Lung (tissue), 12 donors: ENCODE data around the gene ADAM10. TPM values are rescaled to one million over a fixed set of nuclear protein-coding genes. Genes with fewer than 3 reads are reported as not detected.

Experiments
- ATAC-seq: fragments of 200-7000 bp; cut with Tn5 transposase; one replicate; pipeline ENCODE4 v1.9.1; 2020; ENCODE audit warnings: moderate number of reproducible peaks; ENCODE audit not compliant: insufficient read depth, low FRiP score
- DNase-seq, 3 donors: peaks; one replicate each; pipeline ENCODE4 v3.0.0-alpha.2; 2013 to 2017
- H3K27ac ChIP-seq, 2 donors: one replicate each; pipeline ENCODE4 v1.5.1; 2013; ENCODE audit warnings: mild to moderate bottlenecking in 2 of 2, moderate library complexity in 2 of 2, control low read depth in 1 of 2, inconsistent platforms in 1 of 2, low read depth in 1 of 2, low read length in 1 of 2
- H3K27me3 ChIP-seq, 3 donors: one replicate each; pipeline ENCODE4 v1.5.1; 2013; ENCODE audit warnings: low read length in 2 of 3; ENCODE audit not compliant: control insufficient read depth in 3 of 3, insufficient read depth in 3 of 3
- H3K36me3 ChIP-seq, 4 donors: one replicate each; pipeline ENCODE4 v1.5.1; 2013; ENCODE audit warnings: low read length in 4 of 4, mild to moderate bottlenecking in 1 of 4, moderate library complexity in 1 of 4; ENCODE audit not compliant: control insufficient read depth in 4 of 4, insufficient read depth in 4 of 4
- H3K4me1 ChIP-seq, 5 donors: one replicate each; pipeline ENCODE4 v1.5.1; 2013; ENCODE audit warnings: low read length in 5 of 5, mild to moderate bottlenecking in 2 of 5, moderate library complexity in 1 of 5; ENCODE audit not compliant: control insufficient read depth in 5 of 5, insufficient read depth in 5 of 5
- H3K4me3 ChIP-seq: one replicate; pipeline ENCODE4 v1.5.1; 2013; ENCODE audit warnings: mild to moderate bottlenecking, control low read depth, moderate library complexity
- H3K9ac ChIP-seq, 2 donors: one replicate each; pipeline ENCODE4 v1.5.1; 2013; ENCODE audit warnings: low read length in 2 of 2, control low read depth in 1 of 2; ENCODE audit not compliant: insufficient read depth in 1 of 2
- H3K9me3 ChIP-seq, 4 donors: one replicate each; pipeline ENCODE4 v1.5.1; 2013; ENCODE audit warnings: low read length in 3 of 4, mild to moderate bottlenecking in 1 of 4, moderate library complexity in 1 of 4; ENCODE audit not compliant: control insufficient read depth in 4 of 4, insufficient read depth in 3 of 4
- WGBS, 2 donors: extraction: QIAGEN DNeasy Blood & Tissue Kit; methylation state at CpG; one replicate each; pipeline ENCODE4 v1.1.7; 2013; 5-methylcytosine and 5-hydroxymethylcytosine counted together
- polyA plus RNA-seq, 2 donors: library from polyadenylated mRNA; stranded (reverse); fragments of 200-250 nt; gene quantifications; one replicate each; pipeline ENCODE4 v1.2.1, GENCODE V29; 2013
- total RNA-seq, 2 donors: library from RNA; depleted of rRNA in 1 of 2; stranded (reverse); fragments of >200 nt in 1 of 2; gene quantifications; one replicate each; pipeline ENCODE4 v1.2.1, GENCODE V29; 2014 to 2021
- TF ChIP-seq, protein P1 (sequence below): IDR thresholded peaks from 2 replicates; pipeline ENCODE4 v1.5.1; 2012; ENCODE audit warnings: mild to moderate bottlenecking; ENCODE audit errors: control extremely low read depth, extremely low read depth
- donor health status: control.
- donor health status: control.
- donor health status: Bipolar disorder and iron deficiency.
- donor health status: healthy.
- donor health status: DM: yes; HTN: yes; CAD: no.

ADAM10 gene
- total and polyA plus RNA-seq, 4 donors: 9.7 to 274 (median 88.6) TPM

DNA sequence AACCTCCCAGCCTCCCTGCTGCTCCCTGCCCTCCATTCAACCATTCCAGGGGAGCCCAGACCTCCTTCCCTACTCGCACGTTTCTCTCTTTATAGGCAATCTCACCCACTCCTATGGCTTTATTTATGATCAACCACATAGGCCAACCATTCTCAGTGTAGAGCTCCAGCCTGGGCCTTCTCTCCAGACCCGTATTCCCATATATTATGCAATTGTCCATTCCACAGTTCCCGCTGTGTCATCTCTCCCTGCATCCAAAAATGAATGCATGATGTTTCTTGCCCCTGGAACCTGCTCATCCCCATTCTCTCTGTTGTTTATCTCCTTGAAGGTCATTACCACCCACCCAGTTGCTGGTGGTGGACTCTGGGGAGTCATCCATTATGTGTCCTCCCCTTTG lies 177.0 kb downstream of the ADAM10 start:
- H3K27me3 ChIP-seq: no peaks in the 10 kb centered on the region
- TF ChIP-seq, protein P1, sequence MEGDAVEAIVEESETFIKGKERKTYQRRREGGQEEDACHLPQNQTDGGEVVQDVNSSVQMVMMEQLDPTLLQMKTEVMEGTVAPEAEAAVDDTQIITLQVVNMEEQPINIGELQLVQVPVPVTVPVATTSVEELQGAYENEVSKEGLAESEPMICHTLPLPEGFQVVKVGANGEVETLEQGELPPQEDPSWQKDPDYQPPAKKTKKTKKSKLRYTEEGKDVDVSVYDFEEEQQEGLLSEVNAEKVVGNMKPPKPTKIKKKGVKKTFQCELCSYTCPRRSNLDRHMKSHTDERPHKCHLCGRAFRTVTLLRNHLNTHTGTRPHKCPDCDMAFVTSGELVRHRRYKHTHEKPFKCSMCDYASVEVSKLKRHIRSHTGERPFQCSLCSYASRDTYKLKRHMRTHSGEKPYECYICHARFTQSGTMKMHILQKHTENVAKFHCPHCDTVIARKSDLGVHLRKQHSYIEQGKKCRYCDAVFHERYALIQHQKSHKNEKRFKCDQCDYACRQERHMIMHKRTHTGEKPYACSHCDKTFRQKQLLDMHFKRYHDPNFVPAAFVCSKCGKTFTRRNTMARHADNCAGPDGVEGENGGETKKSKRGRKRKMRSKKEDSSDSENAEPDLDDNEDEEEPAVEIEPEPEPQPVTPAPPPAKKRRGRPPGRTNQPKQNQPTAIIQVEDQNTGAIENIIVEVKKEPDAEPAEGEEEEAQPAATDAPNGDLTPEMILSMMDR: no peak
- DNase-seq (no peak), ATAC-seq (no peak)
- H3K4me1 ChIP-seq: peaks cover 0 to 5% (median 0%) of the 10 kb centered on the region in 5 donors
- H3K4me3 ChIP-seq: no peak overlapping the region
- no peak overlapping the region for H3K9ac ChIP-seq
- peaks cover 0 to 2% (median 0%) of the 10 kb centered on the region in 4 donors for H3K9me3 ChIP-seq
- no peaks in the 10 kb centered on the region for H3K36me3 ChIP-seq
- no peak overlapping the region for H3K27ac ChIP-seq
- 95 to 96% methylated on average over 4 of the region's 4 CpGs for WGBS, 2 donors

DNA sequence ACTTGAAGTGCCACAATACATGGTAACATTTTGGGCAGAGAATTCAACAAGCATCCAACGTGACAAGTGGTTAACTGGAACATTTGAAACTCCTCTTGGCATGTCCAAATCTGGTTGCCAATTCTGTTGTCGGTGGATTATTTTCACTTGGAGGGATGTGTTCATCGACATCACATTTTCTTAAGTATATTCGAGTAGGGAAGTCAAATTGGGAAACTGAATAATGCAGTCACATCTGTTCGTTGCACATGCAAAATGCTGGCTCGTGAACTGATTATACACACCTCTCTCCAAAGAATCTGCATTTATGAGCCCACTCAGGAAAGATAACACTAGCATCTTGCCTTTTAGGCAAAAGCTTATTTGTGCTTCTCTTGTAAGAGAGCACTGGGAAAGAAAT lies 178.0 kb downstream of the ADAM10 start:
- Histone ChIP-seq H3K4me1 (peaks cover 0 to 5% (median 0%) of the 10 kb centered on the region in 5 donors), H3K4me3 (no peak overlapping the region), H3K27ac (no peak overlapping the region), H3K9me3 (peaks cover 0 to 2% (median 0%) of the 10 kb centered on the region in 4 donors), H3K36me3 (no peaks in the 10 kb centered on the region), H3K9ac (no peak overlapping the region), H3K27me3 (no peaks in the 10 kb centered on the region)
- 82 to 92% methylated on average over 6 of the region's 6 CpGs for WGBS, 2 donors
- ATAC-seq (no peak), DNase-seq (no peak)
- TF ChIP-seq, protein P1: no peak

DNA sequence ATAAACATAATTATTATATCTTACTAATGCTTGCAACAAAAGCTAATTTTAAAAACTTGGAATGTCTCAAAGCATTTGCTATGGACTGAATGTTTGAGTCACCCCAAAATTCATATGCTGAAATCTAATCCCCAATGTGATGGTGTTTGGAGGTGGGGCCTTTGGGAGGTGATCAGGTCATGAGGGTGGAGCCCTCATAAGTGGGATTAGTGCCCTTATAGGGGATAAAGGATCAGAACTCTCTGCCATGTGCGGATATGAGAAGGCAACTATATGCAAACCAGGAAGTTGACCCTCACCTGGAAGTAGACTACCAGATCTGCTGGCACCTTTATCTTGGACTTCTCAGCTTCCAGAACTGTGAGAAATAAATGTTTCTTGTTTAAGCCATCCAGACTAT lies 180.1 kb downstream of the ADAM10 start:
- no peak overlapping the region for H3K4me3 ChIP-seq
- H3K9me3 ChIP-seq: peaks cover 0 to 2% (median 0%) of the 10 kb centered on the region in 4 donors
- H3K9ac ChIP-seq: no peak overlapping the region
- no peak for ATAC-seq
- no peak overlapping the region for H3K27ac ChIP-seq
- 96 to 100% methylated on average over 1 of the region's 1 CpG for WGBS, 2 donors
- no peaks in the 10 kb centered on the region for H3K27me3 ChIP-seq
- TF ChIP-seq, protein P1: no peak
- DNase-seq: no peak
- H3K36me3 ChIP-seq: no peaks in the 10 kb centered on the region
- peaks cover 0 to 5% (median 0%) of the 10 kb centered on the region in 5 donors for H3K4me1 ChIP-seq

DNA sequence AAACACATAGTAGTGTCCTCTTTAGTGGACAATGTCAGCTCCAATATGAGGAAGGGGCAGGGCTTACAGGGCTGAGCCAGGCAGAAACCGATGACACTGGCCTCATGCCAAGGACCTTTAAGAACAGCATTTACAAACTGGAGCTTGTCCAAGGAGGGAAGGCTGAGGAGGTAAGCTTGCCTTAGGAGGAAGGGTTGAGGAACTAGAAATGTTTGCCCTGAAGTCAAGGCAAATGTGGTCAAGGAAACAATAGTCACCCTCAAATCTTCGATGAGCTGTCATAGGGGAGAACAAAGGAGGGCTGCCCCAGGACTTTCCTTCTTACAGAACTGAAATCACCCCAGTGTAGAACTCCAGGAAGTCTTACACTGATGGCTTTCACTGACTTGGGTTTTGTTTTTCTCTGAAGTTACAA lies 181.3 kb downstream of the ADAM10 start:
- TF ChIP-seq, protein P1: no peak
- peaks cover 0 to 2% (median 0%) of the 10 kb centered on the region in 4 donors for H3K9me3 ChIP-seq
- no peak overlapping the region for H3K27ac ChIP-seq
- ATAC-seq (no peak), DNase-seq (peak in 2 of 3 donors; percentile 40 to 70)
- no peak overlapping the region for H3K4me3 ChIP-seq
- no peak overlapping the region for H3K9ac ChIP-seq
- no peaks in the 10 kb centered on the region for H3K27me3 ChIP-seq
- WGBS, 2 donors: 11 to 20% methylated on average over 2 of the region's 2 CpGs
- peaks cover 0 to 5% (median 0%) of the 10 kb centered on the region in 5 donors for H3K4me1 ChIP-seq
- H3K36me3 ChIP-seq: no peaks in the 10 kb centered on the region
